DMS79 (cell line): ENCODE results near the gene SYNGR1.
"Not testable (repeated sequence)": the region's sequence is repeated elsewhere in the genome, so short reads cannot be mapped to it uniquely, and the experiment has no call there.

Experiments used
- DNase-seq: peaks from one replicate; lab custom pipeline; 2025; lab: John Stamatoyannopoulos, UW

The SYNGR1 gene

DNA sequence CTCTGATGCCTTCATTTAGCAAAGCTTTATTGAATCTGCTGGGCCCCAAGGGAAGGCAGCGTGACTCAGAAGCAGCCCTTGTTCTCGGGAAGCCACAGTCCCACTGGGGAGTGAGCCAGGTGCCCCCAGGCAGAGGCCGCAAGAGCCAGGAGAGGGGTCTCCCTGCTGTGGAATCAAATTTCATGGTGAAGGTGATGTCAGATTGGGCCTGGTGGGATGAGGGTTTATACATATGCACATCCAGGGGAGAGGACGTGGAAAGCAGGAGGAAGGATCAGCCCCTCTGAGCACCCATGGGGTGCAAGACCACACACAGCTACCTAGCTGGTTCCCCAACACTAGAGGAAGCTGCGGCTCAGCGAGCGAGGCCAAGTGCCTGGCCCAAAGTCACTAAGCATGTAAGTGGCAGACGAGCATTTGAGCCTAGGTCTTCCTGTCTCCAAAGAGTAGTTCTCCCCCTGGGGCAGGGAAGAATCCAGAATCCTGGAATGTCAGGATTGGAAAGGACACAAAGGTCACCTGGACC is 2.0 kb downstream of the SYNGR1 start:
- no peak for DNase-seq

GRCh38 chr22:39352306-39352891 is 2.6 kb downstream of the SYNGR1 start:
- DNase-seq = no peak

DNA sequence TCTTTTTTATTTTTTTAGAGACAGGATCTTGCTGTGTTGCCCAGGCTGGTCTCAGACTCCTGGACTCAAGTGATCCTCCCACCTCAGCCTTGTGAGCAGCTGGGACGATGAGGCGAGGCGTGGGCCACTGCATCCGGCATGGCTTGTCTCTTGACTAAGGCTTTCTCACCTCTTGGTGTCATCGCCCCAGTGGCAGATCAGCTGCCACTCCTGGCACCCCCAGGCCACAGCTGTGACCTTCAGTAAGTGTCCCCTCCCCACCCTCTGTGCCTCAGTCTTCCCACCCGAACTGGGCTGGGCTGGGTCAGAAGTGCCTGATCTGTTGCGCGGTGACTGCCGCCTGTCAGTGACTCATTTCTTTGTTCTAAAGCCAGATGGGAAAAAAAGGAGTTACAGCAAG is 3.6 kb downstream of the SYNGR1 start:
- DNase-seq = no peak

GRCh38 chr22:39355080-39355479 is 5.3 kb downstream of the SYNGR1 start:
- no peak for DNase-seq

- not testable (repeated sequence) for DNase-seq
These were observed 6.0 kb downstream of the SYNGR1 start for GRCh38 chr22:39355805-39356204.

- DNase-seq = no peak
These were observed 6.7 kb downstream of the SYNGR1 start for GRCh38 chr22:39356464-39356863.

DNA sequence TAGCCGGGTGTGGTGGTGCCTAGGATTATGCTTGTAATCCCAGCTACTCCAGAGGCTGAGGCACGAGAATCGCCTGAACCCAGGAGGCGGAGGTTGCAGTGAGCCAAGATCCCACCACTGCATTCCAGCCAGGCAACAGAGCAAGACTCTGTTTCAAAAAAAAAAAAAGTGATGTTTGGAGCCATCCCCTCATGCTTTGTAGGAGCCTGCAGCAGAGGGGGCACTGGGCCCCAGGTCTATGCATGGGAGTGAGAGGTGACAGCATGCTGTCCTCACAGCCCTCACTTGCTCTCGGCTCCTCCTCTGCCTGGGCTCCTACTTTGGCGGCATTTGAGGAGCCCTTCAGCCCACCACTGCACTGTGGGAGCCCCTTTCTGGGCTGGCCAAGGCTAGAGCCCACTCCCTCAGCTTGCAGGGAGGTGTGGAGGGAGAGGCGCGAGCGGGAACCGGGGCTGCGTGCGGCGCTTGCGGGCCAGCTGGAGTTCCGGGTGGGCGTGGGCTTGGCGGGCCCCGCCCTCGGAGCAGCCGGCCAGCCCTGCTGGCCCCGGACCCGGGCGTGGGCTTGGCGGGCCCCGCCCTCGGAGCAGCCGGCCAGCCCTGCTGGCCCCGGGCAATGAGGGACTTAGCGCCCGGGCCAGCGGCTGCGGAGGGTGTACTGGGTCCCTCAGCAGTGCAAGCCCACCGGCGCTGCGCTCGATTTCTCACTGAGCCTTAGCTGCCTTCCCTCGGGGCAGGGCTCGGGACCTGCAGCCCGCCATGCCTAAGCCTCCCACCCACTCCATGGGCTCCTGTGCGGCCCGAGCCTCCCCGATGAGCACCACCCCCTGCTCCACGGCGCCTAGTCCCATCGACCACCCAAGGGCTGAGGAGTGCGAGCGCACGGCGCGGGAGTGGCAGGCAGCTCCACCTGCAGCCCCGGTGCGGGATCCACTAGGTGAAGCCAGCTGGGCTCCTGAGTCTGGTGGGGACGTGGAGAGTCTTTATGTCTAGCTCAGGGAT is 7.6 kb downstream of the SYNGR1 start:
- DNase-seq = not testable (repeated sequence)

DNA sequence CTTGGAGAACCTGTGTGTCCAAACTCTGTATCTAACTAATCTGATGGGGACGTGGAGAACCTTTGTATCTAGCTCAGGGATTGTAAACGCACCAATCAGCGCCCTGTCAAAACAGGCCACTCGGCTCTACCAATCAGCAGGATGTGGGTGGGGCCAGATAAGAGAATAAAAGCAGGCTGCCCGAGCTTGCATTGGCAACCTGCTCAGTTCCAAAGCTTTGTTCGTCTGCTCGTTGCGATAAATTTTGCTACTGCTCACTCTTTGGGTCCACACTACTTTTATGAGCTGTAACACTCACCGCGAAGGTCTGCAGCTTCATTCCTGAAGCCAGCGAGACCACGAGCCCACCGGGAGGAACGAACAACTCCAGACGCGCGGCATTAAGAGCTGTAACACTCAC is 8.4 kb downstream of the SYNGR1 start:
- DNase-seq = not testable (repeated sequence)

DNA sequence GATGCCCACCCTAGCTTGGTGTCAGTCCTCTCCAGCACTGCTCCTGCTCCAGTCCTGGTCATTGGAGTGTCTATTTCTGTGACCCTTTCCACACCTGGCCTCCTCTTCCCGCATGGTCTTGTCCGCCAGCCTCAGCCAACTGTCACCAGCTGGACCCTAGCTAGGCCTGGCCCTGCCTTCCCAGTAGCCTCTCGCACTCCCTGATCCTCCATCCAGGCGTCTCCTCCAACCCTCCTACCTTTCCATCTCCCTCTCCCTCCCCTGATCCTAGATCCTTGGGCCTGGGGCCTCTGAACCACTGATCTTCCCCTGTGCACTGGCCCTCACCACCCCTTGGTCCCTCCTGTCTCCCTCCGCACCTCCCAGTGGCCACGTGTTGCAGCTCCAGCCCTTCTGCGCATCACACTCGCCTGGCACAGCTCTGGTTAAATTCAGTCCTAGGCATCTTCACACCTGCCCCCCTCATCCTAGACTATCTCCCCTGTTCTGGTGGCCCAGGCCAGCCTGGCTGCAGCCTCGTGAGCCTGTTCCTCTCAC is 9.9 kb downstream of the SYNGR1 start:
- no peak for DNase-seq

GRCh38 chr22:39360242-39360641 is 10.5 kb downstream of the SYNGR1 start:
- no peak for DNase-seq

DNA sequence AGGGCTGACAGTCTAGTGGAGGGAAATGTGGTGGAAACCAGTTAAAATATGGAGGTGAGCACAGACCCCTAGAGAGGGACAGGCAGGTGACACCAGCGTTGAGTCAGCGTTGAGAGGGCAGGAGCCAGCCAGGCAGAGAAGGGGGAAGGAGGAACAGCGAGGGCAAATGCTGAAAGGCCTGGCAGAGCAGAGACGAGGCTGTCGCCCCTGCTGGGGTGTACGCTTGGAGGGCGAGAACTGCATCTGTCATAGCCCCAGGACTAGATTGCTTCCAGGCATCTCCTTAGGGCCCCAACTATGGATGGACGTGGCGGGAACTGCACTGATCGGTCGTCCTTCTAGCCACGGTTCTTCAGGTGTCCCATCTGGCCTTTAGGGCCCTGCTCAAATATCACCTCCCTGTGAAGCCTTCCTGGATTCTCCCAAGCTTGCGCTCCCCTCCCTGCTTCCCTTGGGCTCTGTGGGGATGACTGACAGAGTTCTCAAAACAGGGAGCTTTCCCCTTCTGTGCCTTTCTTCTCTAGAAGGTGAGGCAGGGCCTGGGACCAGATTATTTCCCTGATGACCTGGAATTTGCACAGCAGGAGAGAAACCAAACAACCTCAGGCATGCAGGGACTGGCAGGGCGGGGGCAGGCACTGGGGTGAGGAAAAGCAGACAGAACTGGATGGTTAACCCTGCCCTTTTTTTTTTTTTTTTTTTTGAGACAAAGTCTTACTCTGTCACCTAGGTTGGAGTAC is 11.1 kb downstream of the SYNGR1 start:
- no peak for DNase-seq

DNA sequence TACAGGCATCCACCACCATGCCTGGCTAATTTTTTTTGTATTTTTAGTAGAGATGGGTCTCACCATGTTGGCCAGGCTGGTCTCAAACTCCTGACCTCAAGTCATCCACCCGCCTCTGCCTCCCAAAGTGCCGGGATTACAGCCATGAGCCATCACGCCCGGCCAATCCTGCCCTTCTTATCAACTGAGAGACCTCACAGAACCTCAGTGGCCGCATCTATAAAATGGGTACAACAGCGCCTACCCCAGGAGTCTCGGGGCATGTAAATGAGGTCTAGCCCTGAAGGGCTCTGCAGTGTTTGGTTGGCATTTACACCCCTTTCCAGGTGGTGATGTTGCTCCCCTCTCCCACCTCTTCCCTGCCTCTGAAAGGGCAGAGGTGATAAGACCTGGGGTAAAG is 11.7 kb downstream of the SYNGR1 start:
- no peak for DNase-seq

DNA sequence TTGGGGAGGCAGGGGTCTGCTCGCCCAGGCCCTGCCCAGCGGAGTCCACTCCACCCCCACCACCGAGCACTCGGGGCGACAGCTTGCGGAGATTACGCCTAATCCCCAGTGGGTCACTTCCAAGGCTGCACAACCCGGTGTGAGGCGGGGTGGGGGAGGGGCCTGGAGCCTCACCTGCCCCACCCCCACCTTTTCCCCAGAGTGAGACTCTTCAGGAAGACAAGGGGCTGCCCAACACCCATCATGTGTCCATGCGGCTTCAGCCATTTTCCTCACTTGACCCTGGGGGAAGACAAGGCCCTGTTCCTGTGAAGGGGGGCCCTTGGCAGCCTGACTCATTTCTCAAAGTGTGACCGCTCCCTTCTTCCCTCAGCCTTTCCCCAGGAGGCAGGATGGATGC is 12.5 kb downstream of the SYNGR1 start:
- DNase-seq = no peak

GRCh38 chr22:39362932-39363331 is 13.1 kb downstream of the SYNGR1 start:
- DNase-seq = no peak

- DNase-seq = no peak
These were observed 14.1 kb downstream of the SYNGR1 start for GRCh38 chr22:39363751-39364515.

- no peak for DNase-seq
These were observed 15.1 kb downstream of the SYNGR1 start for GRCh38 chr22:39364714-39365491.

DNA sequence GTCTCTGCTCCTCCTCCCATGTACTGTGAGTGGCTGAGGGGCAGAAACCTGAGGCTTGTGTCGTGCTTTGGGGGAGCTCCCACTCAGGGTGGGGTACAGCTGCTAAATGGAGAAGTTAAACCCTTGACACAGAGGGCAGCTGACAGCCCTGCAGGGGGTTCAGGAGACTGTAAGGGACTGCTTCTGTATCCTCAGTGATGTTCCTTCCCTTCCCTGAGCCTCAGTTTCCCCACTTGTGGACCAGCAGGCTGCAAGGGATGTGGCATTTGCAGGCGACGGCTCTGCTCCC is 15.6 kb downstream of the SYNGR1 start:
- no peak for DNase-seq

DNA sequence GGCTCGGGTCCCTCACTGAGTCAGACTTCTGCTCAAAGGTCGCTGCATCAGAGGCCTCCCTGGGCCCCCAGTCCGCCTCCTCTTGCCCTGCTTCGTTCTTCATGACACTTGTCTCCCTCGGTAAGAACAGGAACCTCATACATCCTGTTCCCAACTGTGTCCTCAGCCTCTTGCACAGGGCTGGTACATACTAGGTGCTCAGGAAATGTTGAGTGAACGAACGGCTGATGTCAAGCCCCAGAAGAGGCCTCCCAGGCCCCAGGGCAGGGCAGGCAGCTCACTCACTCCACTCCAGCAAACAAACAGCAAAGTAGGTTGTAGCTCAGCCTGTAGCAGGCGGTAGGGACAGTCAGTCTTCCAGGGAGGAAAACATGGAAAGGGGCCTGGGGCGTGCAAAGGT is 17.2 kb downstream of the SYNGR1 start:
- no peak for DNase-seq

DNA sequence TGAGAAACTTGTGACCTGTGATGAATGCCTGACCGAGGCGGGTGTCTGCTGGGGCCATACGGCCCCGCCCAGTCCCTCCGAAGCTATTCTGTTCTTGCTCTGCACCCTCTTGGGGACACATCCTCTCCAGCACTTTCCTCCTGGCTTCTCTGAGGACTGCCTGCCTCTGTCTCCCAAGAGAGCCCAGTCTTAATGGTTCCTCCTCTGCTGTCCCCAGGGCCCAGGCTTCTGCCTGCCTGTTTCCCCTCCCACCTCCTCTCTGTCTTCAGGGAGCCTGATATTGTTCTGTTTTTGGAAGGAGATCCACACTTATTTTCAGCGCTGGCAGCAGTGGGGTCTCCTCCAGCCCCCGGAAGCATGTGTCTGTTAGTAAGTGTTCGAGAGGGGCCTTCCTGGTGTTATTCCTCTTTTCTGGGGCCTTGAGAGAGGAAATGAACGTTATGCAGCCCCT is 18.7 kb downstream of the SYNGR1 start:
- DNase-seq = no peak

GRCh38 chr22:39369186-39369585 is 19.4 kb downstream of the SYNGR1 start:
- DNase-seq = no peak

GRCh38 chr22:39369586-39369985 is 19.8 kb downstream of the SYNGR1 start:
- no peak for DNase-seq
